IMR-90 (cell line): ENCODE measurements around the gene LRP1-AS. TPM values are rescaled to one million over a fixed set of nuclear protein-coding genes. Genes with fewer than 3 reads are reported as not detected.
A peak's percentile ranks its signal among the peaks of the same experiment; 100 is the strongest.

ENCODE experiments used
- ATAC-seq: fragments of 200-7000 bp; cut with Tn5 transposase; 2 replicates; pipeline ENCODE4 v1.9.1; 2020; ENCODE audit warnings: low read depth, mild to moderate bottlenecking, moderate library complexity
- BruUV-seq: library from RNA; stranded (reverse); fragments of 400-500 nt; replicated peaks from 2 replicates; lab custom pipeline; 2021; lab: Mats Ljungman, UMichigan
- CTCF ChIA-PET: fragments of 300-600 bp; formaldehyde crosslinking; extraction: SDS; loops from one replicate; lab custom pipeline; 2021; ENCODE audit warnings: antibody characterized with exemption; lab: Yijun Ruan, JAX
- POLR2A ChIA-PET: fragments of 300-600 bp; sonication (Branson Sonifier 250); formaldehyde crosslinking; loops from one replicate; lab custom pipeline; 2022; ENCODE audit warnings: antibody characterized with exemption; ENCODE audit not compliant: unreplicated experiment; lab: Charles Lee
- DNase-seq: peaks from one replicate; pipeline ENCODE4 v3.0.0; 2013
- H2AFZ ChIP-seq: replicated peaks from 2 replicates; pipeline ENCODE3; 2013; ENCODE audit warnings: low read length, mild to moderate bottlenecking; ENCODE audit not compliant: poor library complexity
- H2AK5ac ChIP-seq: 2 replicates; pipeline ENCODE4 v1.6.1; 2013; ENCODE audit warnings: low read depth, low read length, inconsistent platforms
- H2AK9ac ChIP-seq: replicated peaks from 2 replicates; pipeline ENCODE3; 2013; ENCODE audit warnings: mild to moderate bottlenecking, low read depth, low read length, moderate library complexity; ENCODE audit not compliant: poor library complexity
- H2BK120ac ChIP-seq: 2 replicates; pipeline ENCODE4 v1.6.1; 2013; ENCODE audit warnings: low read depth, low read length, inconsistent platforms
- H2BK15ac ChIP-seq: 3 replicates; pipeline ENCODE4 v1.6.1; 2013; ENCODE audit warnings: low read depth, low read length, inconsistent platforms
- H2BK20ac ChIP-seq: 2 replicates; pipeline ENCODE4 v1.6.1; 2013; ENCODE audit warnings: low read depth, mild to moderate bottlenecking, inconsistent platforms, low read length, moderate library complexity
- H2BK5ac ChIP-seq: 2 replicates; pipeline ENCODE4 v1.6.1; 2013; ENCODE audit warnings: mild to moderate bottlenecking, low read depth, low read length, inconsistent platforms; ENCODE audit not compliant: poor library complexity, severe bottlenecking
- H3K14ac ChIP-seq: replicated peaks from 2 replicates; pipeline ENCODE4 v1.6.1; 2013; ENCODE audit warnings: low read depth, low read length, inconsistent platforms
- H3K18ac ChIP-seq: 2 replicates; pipeline ENCODE4 v1.6.1; 2013; ENCODE audit warnings: low read depth, low read length, control low read depth
- H3K23ac ChIP-seq: 2 replicates; pipeline ENCODE4 v1.6.1; 2013; ENCODE audit warnings: low read depth, low read length, inconsistent platforms
- H3K27ac ChIP-seq: 2 replicates; pipeline ENCODE4 v1.5.1; 2013; ENCODE audit warnings: mild to moderate bottlenecking, control low read depth, low read length; ENCODE audit not compliant: insufficient read depth
- H3K27me3 ChIP-seq: 2 replicates; pipeline ENCODE4 v1.6.1; 2013; ENCODE audit warnings: low read length; ENCODE audit not compliant: control insufficient read depth, insufficient read depth
- H3K36me3 ChIP-seq: 2 replicates; pipeline ENCODE4 v1.6.1; 2013; ENCODE audit warnings: low read length, mixed read lengths; ENCODE audit not compliant: control insufficient read depth, insufficient read depth
- H3K4ac ChIP-seq: 2 replicates; pipeline ENCODE4 v1.6.1; 2013; ENCODE audit warnings: low read depth, low read length, inconsistent platforms
- H3K4me1 ChIP-seq: 2 replicates; pipeline ENCODE4 v1.6.1; 2013; ENCODE audit warnings: low read length, mixed read lengths; ENCODE audit not compliant: control insufficient read depth, insufficient read depth
- H3K4me2 ChIP-seq: 2 replicates; pipeline ENCODE4 v1.6.1; 2013; ENCODE audit warnings: low read depth, mild to moderate bottlenecking, control low read depth, low read length, moderate library complexity
- H3K4me3 ChIP-seq: 2 replicates; pipeline ENCODE4 v1.5.1; 2013; ENCODE audit warnings: low read depth, mild to moderate bottlenecking, control low read depth, low read length, moderate library complexity; ENCODE audit not compliant: insufficient read depth
- H3K56ac ChIP-seq: 2 replicates; pipeline ENCODE4 v1.6.1; 2013; ENCODE audit warnings: low read length, inconsistent platforms; ENCODE audit not compliant: insufficient read depth; ENCODE audit errors: extremely low read depth
- H3K79me1 ChIP-seq, 2 experiments: 2 replicates each; pipeline ENCODE4 v1.6.1; 2013; ENCODE audit warnings: low read length in 2 of 2, inconsistent platforms in 1 of 2, low read depth in 1 of 2
- H3K9ac ChIP-seq: 2 replicates; pipeline ENCODE4 v1.6.1; 2013; ENCODE audit warnings: low read depth, low read length, control low read depth
- H3K9me1 ChIP-seq: 2 replicates; pipeline ENCODE4 v1.6.1; 2013; ENCODE audit warnings: low read length, inconsistent platforms; ENCODE audit not compliant: insufficient read depth
- H3K9me3 ChIP-seq: 2 replicates; pipeline ENCODE4 v1.6.1; 2013; ENCODE audit warnings: low read length; ENCODE audit not compliant: control insufficient read depth, insufficient read depth
- H4K20me1 ChIP-seq: 2 replicates; pipeline ENCODE4 v1.6.1; 2013; ENCODE audit warnings: low read length, inconsistent platforms; ENCODE audit not compliant: insufficient read depth
- H4K5ac ChIP-seq: 2 replicates; pipeline ENCODE4 v1.6.1; 2013; ENCODE audit warnings: mild to moderate bottlenecking, low read depth, low read length, control low read depth
- H4K8ac ChIP-seq, 2 experiments: 2 replicates each; pipeline ENCODE4 v1.6.1; 2013; ENCODE audit warnings: low read depth in 2 of 2, low read length in 2 of 2, control low read depth in 1 of 2, inconsistent platforms in 1 of 2
- H4K91ac ChIP-seq: 2 replicates; pipeline ENCODE4 v1.6.1; 2013; ENCODE audit warnings: low read depth, low read length, inconsistent platforms; ENCODE audit not compliant: insufficient read depth
- BHLHE40 ChIP-seq: fragments of 150-350 bp; IDR thresholded peaks from 2 replicates; pipeline ENCODE4 v1.6.1; 2016; ENCODE audit warnings: mild to moderate bottlenecking, low read depth, low read length
- CEBPB ChIP-seq: IDR thresholded peaks from 2 replicates; pipeline ENCODE4 v1.6.1; 2012; ENCODE audit warnings: low read depth, low read length, improper control_type of control experiment
- CHD1 ChIP-seq: IDR thresholded peaks from 2 replicates; pipeline ENCODE4 v1.6.1; 2012; ENCODE audit warnings: low read depth, low read length, improper control_type of control experiment
- CTCF ChIP-seq: conservative IDR thresholded peaks from 2 replicates; pipeline ENCODE4 v1.5.1; 2012; ENCODE audit warnings: mild to moderate bottlenecking, low read depth, low read length, improper control_type of control experiment
- ELK1 ChIP-seq: fragments of 150-350 bp; IDR thresholded peaks from 2 replicates; pipeline ENCODE4 v1.6.1; 2016; ENCODE audit warnings: low read depth, mild to moderate bottlenecking, low read length, moderate library complexity, borderline replicate concordance
- FOS ChIP-seq: fragments of 150-350 bp; IDR thresholded peaks from 2 replicates; pipeline ENCODE4 v1.6.1; 2016; ENCODE audit warnings: low read depth, low read length
- MAFK ChIP-seq: IDR thresholded peaks from 2 replicates; pipeline ENCODE4 v1.6.1; 2012; ENCODE audit warnings: low read depth, low read length, improper control_type of control experiment
- MAZ ChIP-seq: IDR thresholded peaks from 2 replicates; pipeline ENCODE4 v1.6.1; 2012; ENCODE audit warnings: low read depth, mild to moderate bottlenecking, low read length, improper control_type of control experiment, moderate library complexity, borderline replicate concordance
- NFE2L2 ChIP-seq: fragments of 150-350 bp; IDR thresholded peaks from 2 replicates; pipeline ENCODE4 v1.6.1; 2016; ENCODE audit warnings: low read depth, mild to moderate bottlenecking, low read length
- POLR2A ChIP-seq: IDR thresholded peaks from 2 replicates; pipeline ENCODE4 v1.6.1; 2012; ENCODE audit warnings: mild to moderate bottlenecking, low read depth, low read length
- RAD21 ChIP-seq: IDR thresholded peaks from 2 replicates; pipeline ENCODE4 v1.6.1; 2012; ENCODE audit warnings: low read length, improper control_type of control experiment
- RCOR1 ChIP-seq: IDR thresholded peaks from 2 replicates; pipeline ENCODE4 v1.6.1; 2012; ENCODE audit warnings: mild to moderate bottlenecking, low read length, improper control_type of control experiment; ENCODE audit not compliant: insufficient replicate concordance
- RFX5 ChIP-seq: IDR thresholded peaks from 2 replicates; pipeline ENCODE4 v1.8.0; 2012; ENCODE audit warnings: low read depth, mild to moderate bottlenecking, low read length, moderate library complexity
- SMC3 ChIP-seq: fragments of 150-350 bp; IDR thresholded peaks from 2 replicates; pipeline ENCODE4 v1.6.1; 2016; ENCODE audit warnings: low read depth, mild to moderate bottlenecking, antibody characterized with exemption, low read length, moderate library complexity
- USF2 ChIP-seq: fragments of 150-350 bp; IDR thresholded peaks from 2 replicates; pipeline ENCODE4 v1.6.1; 2017; ENCODE audit warnings: mild to moderate bottlenecking, antibody characterized with exemption, low read length, low read depth
- WGBS, 2 experiments: methylation state at CpG; one replicate each; pipeline versions ENCODE4 v1.1.5 to v1.1.7; 2013; ENCODE audit warnings: missing lambda C conversion rate in 2 of 2; ENCODE audit not compliant: insufficient read length in 1 of 2; ENCODE audit errors: extremely low coverage in 2 of 2; 5-methylcytosine and 5-hydroxymethylcytosine counted together
- dilution Hi-C: fragments of 300-500 bp; cut with HindIII; formaldehyde crosslinking; loops from one replicate; pipeline ENCODE4 v1.14.3; 2018; ENCODE audit warnings: low sequenced_read_pairs; ENCODE audit not compliant: unreplicated experiment
- in situ Hi-C: fragments of 300-500 bp; cut with MboI; formaldehyde crosslinking; loops from 3 replicates; pipeline ENCODE4 v1.14.3; 2019; ENCODE audit warnings: low sequenced_read_pairs, inconsistent platforms, mixed read lengths
- intact Hi-C: fragments of 100-400 bp; cut with micrococcal nuclease; formaldehyde crosslinking; loops from 2 replicates; pipeline ENCODE4 v1.10.0; 2022
- polyA plus RNA-seq, 3 experiments: library from polyadenylated mRNA; depleted of rRNA; stranded (reverse); fragments of >200 nt; gene quantifications; 2 replicates each; pipeline ENCODE4 v1.2.3, GENCODE V29; 2012; ENCODE audit warnings: low replicate concordance in 1 of 3
- total RNA-seq: library from RNA; depleted of rRNA; stranded (reverse); fragments of >200 nt; gene quantifications from 2 replicates; pipeline ENCODE4 v1.2.3, GENCODE V29; 2012

The LRP1-AS gene
- total and polyA plus RNA-seq, 2 of the 4 experiments (the other 2 are of a cell fraction): not detected

GRCh38 chr12:57124261-57124877 lies 23.1 kb downstream of the LRP1-AS start:
- ChIA-PET POLR2A (interaction anchor here (0.6 kb wide), 1 partner anchor 184 kb away, joined by 8 read pairs; no protein-coding TSS in a partner anchor), CTCF (interaction anchor here (0.7 to 2.7 kb wide), 9 partner anchors 8 to 115 kb away, joined by 3 to 13 read pairs (median 5); partner anchors contain the start of gene STAT6)
- Histone ChIP-seq H2BK5ac (no peak overlapping the region), H4K5ac (no peak overlapping the region), H2BK20ac (no peak overlapping the region), H3K27ac (no peak overlapping the region), H3K4me3 (no peak overlapping the region), H3K56ac (no peak overlapping the region), H3K23ac (no peak overlapping the region), H2BK120ac (no peak overlapping the region), H2AK9ac (peak overlapping the region; percentile 25), H3K18ac (no peak overlapping the region), H3K4ac (no peak overlapping the region), H3K36me3 (no peaks in the 10 kb centered on the region), H3K9me1 (no peaks in the 10 kb centered on the region), H4K8ac (no peak overlapping the region), H3K27me3 (no peaks in the 10 kb centered on the region), H3K14ac (no peak overlapping the region), H4K91ac (no peak overlapping the region), H3K9me3 (no peaks in the 10 kb centered on the region; the same call in 1 of the 2 replicates), H3K79me1 (peaks cover 0 to 3% of the 10 kb centered on the region in 2 experiments; a peak in 1 of 4 replicates), H2AK5ac (no peak overlapping the region), H3K4me1 (no peaks in the 10 kb centered on the region; the same call in none of the 2 replicates), H3K4me2 (no peak overlapping the region), H4K20me1 (no peaks in the 10 kb centered on the region), H2AFZ (no peak overlapping the region), H3K9ac (no peak overlapping the region), H2BK15ac (no peak overlapping the region)
- DNase-seq (peak; percentile 69), ATAC-seq (peak; percentile 36)
- no peak for TF ChIP-seq POLR2A
- no peak for TF ChIP-seq NFE2L2
- TF ChIP-seq CHD1: no peak
- TF ChIP-seq RFX5: no peak
- TF ChIP-seq SMC3: peak; percentile 89
- TF ChIP-seq CEBPB: no peak
- peak; percentile 23; the same call in 1 of the 2 replicates for TF ChIP-seq MAFK
- TF ChIP-seq MAZ: peak; percentile 51; the same call in 1 of the 2 replicates
- TF ChIP-seq RCOR1: no peak
- TF ChIP-seq FOS: no peak
- TF ChIP-seq BHLHE40: no peak
- peak; percentile 90 for TF ChIP-seq RAD21
- no peak for TF ChIP-seq USF2
- peak; percentile 91 for TF ChIP-seq CTCF
- TF ChIP-seq ELK1: no peak
- BruUV-seq: no TSS peak
- dilution Hi-C loops: no loop called here
- intact Hi-C loops: loop anchor here (2.0 kb wide), 2 partner anchors 50 to 58 kb away; no protein-coding TSS in a partner anchor
- in situ Hi-C loops: loop anchor here (5.0 kb wide), 1 partner anchor 53 kb away; no protein-coding TSS in a partner anchor
- WGBS, 2 experiments: 0% methylated on average over 2 of the region's 10 CpGs; no CpG with 5 or more reads in 1 of the 2 experiments
